Kasumi-1 (cell line): ENCODE measurements around the gene CD53.
A peak's percentile ranks its signal among the peaks of the same experiment; 100 is the strongest.
"Not testable (repeated sequence)": the region's sequence is repeated elsewhere in the genome, so short reads cannot be mapped to it uniquely, and the experiment has no call there.

Experiments
- DNase-seq, 2 experiments: peaks; one replicate each; lab custom pipeline; 2025; lab: John Stamatoyannopoulos, UW

The CD53 gene

GRCh38 chr1:110916274-110916668 lies 43.3 kb downstream of the CD53 start:
- DNase-seq, result no peak

GRCh38 chr1:110916669-110917306 lies 43.8 kb downstream of the CD53 start:
- peak in 1 of 2 experiments; percentile 16 for DNase-seq

GRCh38 chr1:110918016-110918415 lies 45.1 kb downstream of the CD53 start:
- no peak for DNase-seq

GRCh38 chr1:110921953-110922352 lies 49.0 kb downstream of the CD53 start:
- DNase-seq, result no peak

- DNase-seq, result no peak
These were observed 54.6 kb downstream of the CD53 start for GRCh38 chr1:110927484-110928075.

GRCh38 chr1:110928191-110928590 lies 55.2 kb downstream of the CD53 start:
- DNase-seq, result no peak

- DNase-seq, result no peak
These were observed 56.0 kb downstream of the CD53 start for GRCh38 chr1:110928904-110929303.

- not testable (repeated sequence) for DNase-seq
These were observed 58.1 kb downstream of the CD53 start for GRCh38 chr1:110931097-110931496.

GRCh38 chr1:110936567-110936966 lies 63.6 kb downstream of the CD53 start:
- DNase-seq, result no peak

- DNase-seq, result no peak
These were observed 71.9 kb downstream of the CD53 start for GRCh38 chr1:110944806-110945205.

- DNase-seq, result no peak
These were observed 72.7 kb downstream of the CD53 start for GRCh38 chr1:110945626-110946025.

- DNase-seq, result peak; percentile 25 to 40
These were observed 75.3 kb downstream of the CD53 start for GRCh38 chr1:110948038-110948810.
